K562 (cell line): ENCODE results near the gene PHF20.

ENCODE experiments used
- ATF1 ChIP-seq, 2 experiments: fragments of 450-650 bp in 1 of 2; IDR thresholded peaks; 2 replicates each; pipeline ENCODE4 v1.6.1; 2016; ENCODE audit warnings: missing compliant biosample characterization in 1 of 2, missing genetic modification characterization in 1 of 2
- CBX5 ChIP-seq: IDR thresholded peaks from 2 replicates; pipeline ENCODE4 v1.6.1; 2014; ENCODE audit warnings: low read depth, borderline replicate concordance
- CXXC5 ChIP-seq: fragments of 250-450 bp; sonication (Bioruptor Pico); IDR thresholded peaks from 2 replicates; pipeline ENCODE4 v1.8.0; 2022; ENCODE audit warnings: inconsistent platforms, mild to moderate bottlenecking, moderate library complexity
- LEF1 ChIP-seq: fragments of 450-650 bp; IDR thresholded peaks from 2 replicates; pipeline ENCODE4 v1.6.1; 2016; ENCODE audit warnings: mild to moderate bottlenecking
- NELFE ChIP-seq: IDR thresholded peaks from 2 replicates; pipeline ENCODE4 v1.6.1; 2011; ENCODE audit warnings: mild to moderate bottlenecking; ENCODE audit not compliant: insufficient read depth, insufficient read length
- RNF2 ChIP-seq: sonication (generic); IDR thresholded peaks from 2 replicates; pipeline ENCODE4 v1.6.1; 2016
- SMARCA5 ChIP-seq: fragments of 450-650 bp; IDR thresholded peaks from 2 replicates; pipeline ENCODE4 v1.6.1; 2016
- TBL1XR1 ChIP-seq, 2 experiments: IDR thresholded peaks; 2 replicates each; pipeline ENCODE4 v1.6.1; 2012; ENCODE audit warnings: improper control_type of control experiment in 2 of 2, low read length in 2 of 2, mild to moderate bottlenecking in 1 of 2
- TSC22D4 ChIP-seq: fragments of 450-650 bp; IDR thresholded peaks from 2 replicates; pipeline ENCODE4 v1.6.1; 2016; ENCODE audit warnings: missing genetic modification characterization, missing biosample characterization, control low read depth
- ZNF217 ChIP-seq: sonication (generic); formaldehyde crosslinking; IDR thresholded peaks from 2 replicates; pipeline ENCODE4 v1.8.0; 2022; ENCODE audit warnings: mild to moderate bottlenecking, missing genetic modification reagents
- TF ChIP-seq, protein P1 (sequence below): fragments of 200-600 bp; sonication (generic); IDR thresholded peaks from one replicate; pipeline ENCODE4 v1.6.1; 2012; ENCODE audit warnings: mild to moderate bottlenecking, low read depth, low read length, inconsistent platforms
- TF ChIP-seq, protein P2 (sequence below): fragments of 250-450 bp; sonication (Bioruptor Pico); IDR thresholded peaks from 2 replicates; pipeline ENCODE4 v1.4.0; 2020; ENCODE audit warnings: mild to moderate bottlenecking, moderate library complexity
- TF ChIP-seq, protein P3 (sequence below), 3 experiments: IDR thresholded peaks in 2 of 3; conservative IDR thresholded peaks in 1 of 3; 2 replicates each; pipeline ENCODE4 v1.5.1; 2011 to 2012; ENCODE audit warnings: low read length in 3 of 3, mild to moderate bottlenecking in 3 of 3, control low read depth in 2 of 3, improper control_type of control experiment in 1 of 3, inconsistent platforms in 1 of 3, low read depth in 1 of 3, mixed read lengths in 1 of 3, moderate library complexity in 1 of 3; ENCODE audit not compliant: insufficient read depth in 2 of 3
- TF ChIP-seq, protein P4 (sequence below): sonication (generic); formaldehyde crosslinking; IDR thresholded peaks from 2 replicates; pipeline ENCODE4 v1.9.0; 2022; ENCODE audit warnings: mild to moderate bottlenecking, missing genetic modification reagents

DNA sequence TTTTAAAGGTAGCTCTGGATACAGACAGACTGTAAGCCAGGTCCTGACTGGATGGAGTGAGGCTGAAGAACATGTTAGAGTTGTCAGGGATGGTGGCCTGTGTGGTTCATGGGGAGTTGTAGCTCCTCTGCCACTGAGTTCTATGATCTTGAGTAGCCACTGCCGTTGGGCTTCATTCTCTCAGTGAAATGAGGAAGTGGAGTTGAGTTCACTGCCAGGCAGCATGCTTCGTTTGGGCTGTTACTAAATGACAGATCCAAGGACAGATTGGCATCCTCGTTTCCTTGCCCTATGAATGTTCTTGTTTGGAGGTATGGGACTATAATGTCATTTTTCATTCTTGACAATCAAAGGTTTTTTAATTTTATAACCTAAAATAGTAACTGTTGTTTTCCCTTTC lies 145.3 kb downstream of the PHF20 start:
- TF ChIP-seq ZNF217 (CRISPR knock-in tag) (no peak), SMARCA5 (no peak), CXXC5 (no peak), ATF1 (CRISPR knock-in tag; IDR thresholded peaks at IDR 0.05) (no peak), ATF1 (tag; IDR thresholded peaks at IDR 0.05) (no peak), RNF2 (no peak), LEF1 (no peak), TBL1XR1 (IDR thresholded peaks at IDR 0.05; ENCODE audit: low read length in 2 of 2) (no peak), CBX5 (no peak), NELFE (no peak), TSC22D4 (tag) (no peak)
- TF ChIP-seq, protein P1, sequence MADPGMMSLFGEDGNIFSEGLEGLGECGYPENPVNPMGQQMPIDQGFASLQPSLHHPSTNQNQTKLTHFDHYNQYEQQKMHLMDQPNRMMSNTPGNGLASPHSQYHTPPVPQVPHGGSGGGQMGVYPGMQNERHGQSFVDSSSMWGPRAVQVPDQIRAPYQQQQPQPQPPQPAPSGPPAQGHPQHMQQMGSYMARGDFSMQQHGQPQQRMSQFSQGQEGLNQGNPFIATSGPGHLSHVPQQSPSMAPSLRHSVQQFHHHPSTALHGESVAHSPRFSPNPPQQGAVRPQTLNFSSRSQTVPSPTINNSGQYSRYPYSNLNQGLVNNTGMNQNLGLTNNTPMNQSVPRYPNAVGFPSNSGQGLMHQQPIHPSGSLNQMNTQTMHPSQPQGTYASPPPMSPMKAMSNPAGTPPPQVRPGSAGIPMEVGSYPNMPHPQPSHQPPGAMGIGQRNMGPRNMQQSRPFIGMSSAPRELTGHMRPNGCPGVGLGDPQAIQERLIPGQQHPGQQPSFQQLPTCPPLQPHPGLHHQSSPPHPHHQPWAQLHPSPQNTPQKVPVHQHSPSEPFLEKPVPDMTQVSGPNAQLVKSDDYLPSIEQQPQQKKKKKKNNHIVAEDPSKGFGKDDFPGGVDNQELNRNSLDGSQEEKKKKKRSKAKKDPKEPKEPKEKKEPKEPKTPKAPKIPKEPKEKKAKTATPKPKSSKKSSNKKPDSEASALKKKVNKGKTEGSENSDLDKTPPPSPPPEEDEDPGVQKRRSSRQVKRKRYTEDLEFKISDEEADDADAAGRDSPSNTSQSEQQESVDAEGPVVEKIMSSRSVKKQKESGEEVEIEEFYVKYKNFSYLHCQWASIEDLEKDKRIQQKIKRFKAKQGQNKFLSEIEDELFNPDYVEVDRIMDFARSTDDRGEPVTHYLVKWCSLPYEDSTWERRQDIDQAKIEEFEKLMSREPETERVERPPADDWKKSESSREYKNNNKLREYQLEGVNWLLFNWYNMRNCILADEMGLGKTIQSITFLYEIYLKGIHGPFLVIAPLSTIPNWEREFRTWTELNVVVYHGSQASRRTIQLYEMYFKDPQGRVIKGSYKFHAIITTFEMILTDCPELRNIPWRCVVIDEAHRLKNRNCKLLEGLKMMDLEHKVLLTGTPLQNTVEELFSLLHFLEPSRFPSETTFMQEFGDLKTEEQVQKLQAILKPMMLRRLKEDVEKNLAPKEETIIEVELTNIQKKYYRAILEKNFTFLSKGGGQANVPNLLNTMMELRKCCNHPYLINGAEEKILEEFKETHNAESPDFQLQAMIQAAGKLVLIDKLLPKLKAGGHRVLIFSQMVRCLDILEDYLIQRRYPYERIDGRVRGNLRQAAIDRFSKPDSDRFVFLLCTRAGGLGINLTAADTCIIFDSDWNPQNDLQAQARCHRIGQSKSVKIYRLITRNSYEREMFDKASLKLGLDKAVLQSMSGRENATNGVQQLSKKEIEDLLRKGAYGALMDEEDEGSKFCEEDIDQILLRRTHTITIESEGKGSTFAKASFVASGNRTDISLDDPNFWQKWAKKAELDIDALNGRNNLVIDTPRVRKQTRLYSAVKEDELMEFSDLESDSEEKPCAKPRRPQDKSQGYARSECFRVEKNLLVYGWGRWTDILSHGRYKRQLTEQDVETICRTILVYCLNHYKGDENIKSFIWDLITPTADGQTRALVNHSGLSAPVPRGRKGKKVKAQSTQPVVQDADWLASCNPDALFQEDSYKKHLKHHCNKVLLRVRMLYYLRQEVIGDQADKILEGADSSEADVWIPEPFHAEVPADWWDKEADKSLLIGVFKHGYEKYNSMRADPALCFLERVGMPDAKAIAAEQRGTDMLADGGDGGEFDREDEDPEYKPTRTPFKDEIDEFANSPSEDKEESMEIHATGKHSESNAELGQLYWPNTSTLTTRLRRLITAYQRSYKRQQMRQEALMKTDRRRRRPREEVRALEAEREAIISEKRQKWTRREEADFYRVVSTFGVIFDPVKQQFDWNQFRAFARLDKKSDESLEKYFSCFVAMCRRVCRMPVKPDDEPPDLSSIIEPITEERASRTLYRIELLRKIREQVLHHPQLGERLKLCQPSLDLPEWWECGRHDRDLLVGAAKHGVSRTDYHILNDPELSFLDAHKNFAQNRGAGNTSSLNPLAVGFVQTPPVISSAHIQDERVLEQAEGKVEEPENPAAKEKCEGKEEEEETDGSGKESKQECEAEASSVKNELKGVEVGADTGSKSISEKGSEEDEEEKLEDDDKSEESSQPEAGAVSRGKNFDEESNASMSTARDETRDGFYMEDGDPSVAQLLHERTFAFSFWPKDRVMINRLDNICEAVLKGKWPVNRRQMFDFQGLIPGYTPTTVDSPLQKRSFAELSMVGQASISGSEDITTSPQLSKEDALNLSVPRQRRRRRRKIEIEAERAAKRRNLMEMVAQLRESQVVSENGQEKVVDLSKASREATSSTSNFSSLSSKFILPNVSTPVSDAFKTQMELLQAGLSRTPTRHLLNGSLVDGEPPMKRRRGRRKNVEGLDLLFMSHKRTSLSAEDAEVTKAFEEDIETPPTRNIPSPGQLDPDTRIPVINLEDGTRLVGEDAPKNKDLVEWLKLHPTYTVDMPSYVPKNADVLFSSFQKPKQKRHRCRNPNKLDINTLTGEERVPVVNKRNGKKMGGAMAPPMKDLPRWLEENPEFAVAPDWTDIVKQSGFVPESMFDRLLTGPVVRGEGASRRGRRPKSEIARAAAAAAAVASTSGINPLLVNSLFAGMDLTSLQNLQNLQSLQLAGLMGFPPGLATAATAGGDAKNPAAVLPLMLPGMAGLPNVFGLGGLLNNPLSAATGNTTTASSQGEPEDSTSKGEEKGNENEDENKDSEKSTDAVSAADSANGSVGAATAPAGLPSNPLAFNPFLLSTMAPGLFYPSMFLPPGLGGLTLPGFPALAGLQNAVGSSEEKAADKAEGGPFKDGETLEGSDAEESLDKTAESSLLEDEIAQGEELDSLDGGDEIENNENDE = no peak
- TF ChIP-seq, protein P2, sequence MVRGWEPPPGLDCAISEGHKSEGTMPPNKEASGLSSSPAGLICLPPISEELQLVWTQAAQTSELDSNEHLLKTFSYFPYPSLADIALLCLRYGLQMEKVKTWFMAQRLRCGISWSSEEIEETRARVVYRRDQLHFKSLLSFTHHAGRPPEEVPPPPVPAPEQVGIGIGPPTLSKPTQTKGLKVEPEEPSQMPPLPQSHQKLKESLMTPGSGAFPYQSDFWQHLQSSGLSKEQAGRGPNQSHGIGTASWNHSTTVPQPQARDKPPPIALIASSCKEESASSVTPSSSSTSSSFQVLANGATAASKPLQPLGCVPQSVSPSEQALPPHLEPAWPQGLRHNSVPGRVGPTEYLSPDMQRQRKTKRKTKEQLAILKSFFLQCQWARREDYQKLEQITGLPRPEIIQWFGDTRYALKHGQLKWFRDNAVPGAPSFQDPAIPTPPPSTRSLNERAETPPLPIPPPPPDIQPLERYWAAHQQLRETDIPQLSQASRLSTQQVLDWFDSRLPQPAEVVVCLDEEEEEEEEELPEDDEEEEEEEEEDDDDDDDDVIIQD (CRISPR knock-in tag) = no peak
- TF ChIP-seq, protein P3, sequence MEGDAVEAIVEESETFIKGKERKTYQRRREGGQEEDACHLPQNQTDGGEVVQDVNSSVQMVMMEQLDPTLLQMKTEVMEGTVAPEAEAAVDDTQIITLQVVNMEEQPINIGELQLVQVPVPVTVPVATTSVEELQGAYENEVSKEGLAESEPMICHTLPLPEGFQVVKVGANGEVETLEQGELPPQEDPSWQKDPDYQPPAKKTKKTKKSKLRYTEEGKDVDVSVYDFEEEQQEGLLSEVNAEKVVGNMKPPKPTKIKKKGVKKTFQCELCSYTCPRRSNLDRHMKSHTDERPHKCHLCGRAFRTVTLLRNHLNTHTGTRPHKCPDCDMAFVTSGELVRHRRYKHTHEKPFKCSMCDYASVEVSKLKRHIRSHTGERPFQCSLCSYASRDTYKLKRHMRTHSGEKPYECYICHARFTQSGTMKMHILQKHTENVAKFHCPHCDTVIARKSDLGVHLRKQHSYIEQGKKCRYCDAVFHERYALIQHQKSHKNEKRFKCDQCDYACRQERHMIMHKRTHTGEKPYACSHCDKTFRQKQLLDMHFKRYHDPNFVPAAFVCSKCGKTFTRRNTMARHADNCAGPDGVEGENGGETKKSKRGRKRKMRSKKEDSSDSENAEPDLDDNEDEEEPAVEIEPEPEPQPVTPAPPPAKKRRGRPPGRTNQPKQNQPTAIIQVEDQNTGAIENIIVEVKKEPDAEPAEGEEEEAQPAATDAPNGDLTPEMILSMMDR (IDR thresholded peaks at IDR 0.05 in 2 of 3, conservative IDR thresholded peaks at IDR 0.05 in 1 of 3; ENCODE audit: insufficient read depth in 2 of 3, low read depth in 1 of 3, low read length in 3 of 3) = no peak
- TF ChIP-seq, protein P4, sequence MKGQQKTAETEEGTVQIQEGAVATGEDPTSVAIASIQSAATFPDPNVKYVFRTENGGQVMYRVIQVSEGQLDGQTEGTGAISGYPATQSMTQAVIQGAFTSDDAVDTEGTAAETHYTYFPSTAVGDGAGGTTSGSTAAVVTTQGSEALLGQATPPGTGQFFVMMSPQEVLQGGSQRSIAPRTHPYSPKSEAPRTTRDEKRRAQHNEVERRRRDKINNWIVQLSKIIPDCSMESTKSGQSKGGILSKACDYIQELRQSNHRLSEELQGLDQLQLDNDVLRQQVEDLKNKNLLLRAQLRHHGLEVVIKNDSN (CRISPR knock-in tag) = no peak
